Thyroid gland (tissue), 4 donors: Measurements from ENCODE around the gene COX8C. TPM values are rescaled to one million over a fixed set of nuclear protein-coding genes. Genes with fewer than 3 reads are reported as not detected.
A peak's percentile ranks its signal among the peaks of the same experiment; 100 is the strongest.

Experiments used
- DNase-seq, 2 donors: peaks; one replicate each; pipeline ENCODE4 v3.0.0-alpha.2; 2019
- H3K27ac ChIP-seq, 3 donors: fragments of 200-600 bp; sonication (generic); 1 replicate in 2 of 3; 2 replicates in 1 of 3; pipeline ENCODE4 v1.5.1; 2016 to 2019; ENCODE audit warnings: mild to moderate bottlenecking in 1 of 3, moderate library complexity in 1 of 3
- H3K27me3 ChIP-seq: fragments of 200-600 bp; sonication (generic); one replicate; pipeline ENCODE4 v1.5.1; 2019
- H3K36me3 ChIP-seq, 2 donors: fragments of 200-600 bp; sonication (generic); one replicate each; pipeline ENCODE4 v1.5.1; 2016 to 2019
- H3K4me1 ChIP-seq, 2 donors: fragments of 200-600 bp; sonication (generic); one replicate each; pipeline ENCODE4 v1.5.1; 2017 to 2019
- H3K4me3 ChIP-seq, 3 donors: fragments of 200-600 bp; sonication (generic); replicated peaks in 1 of 3; 1 replicate in 2 of 3; 2 replicates in 1 of 3; pipeline ENCODE4 v1.5.1; 2016; ENCODE audit warnings: mild to moderate bottlenecking in 1 of 3
- H3K9me3 ChIP-seq: fragments of 200-600 bp; sonication (generic); one replicate; pipeline ENCODE4 v1.5.1; 2017
- CTCF ChIP-seq, 6 experiments: fragments of 200-600 bp in 3 of 6; fragments of 450-650 bp in 3 of 6; sonication (generic) in 3 of 6; IDR thresholded peaks; one replicate each; pipeline ENCODE4 v1.5.1; 2016 to 2019; ENCODE audit warnings: antibody characterized with exemption in 6 of 6, mild to moderate bottlenecking in 2 of 6, inconsistent platforms in 1 of 6, moderate library complexity in 1 of 6
- POLR2A ChIP-seq, 2 donors: fragments of 450-650 bp; IDR thresholded peaks; one replicate each; pipeline ENCODE4 v1.6.1; 2017; ENCODE audit warnings: antibody characterized with exemption in 2 of 2, mild to moderate bottlenecking in 2 of 2, moderate library complexity in 1 of 2
- WGBS, 2 donors: methylation state at CpG; one replicate each; pipeline ENCODE4 v1.1.5; 2017; 5-methylcytosine and 5-hydroxymethylcytosine counted together
- intact Hi-C: fragments of 100-400 bp; cut with DNase I; formaldehyde crosslinking; loops from one replicate; pipeline ENCODE4 v1.15.1; 2023
- total RNA-seq, 4 donors: library from RNA; depleted of rRNA; stranded (reverse); fragments of >200 nt; gene quantifications; one replicate each; pipeline ENCODE4 v1.2.3, GENCODE V29; 2016

The COX8C gene
- total RNA-seq, 4 donors from 2014 or later = not detected

GRCh38 chr14:93331728-93332396 lies 15.1 kb upstream of the COX8C start:
- intact Hi-C loops = no loop called here
- peak in 1 of 2 donors; percentile 39 for DNase-seq
- Histone ChIP-seq H3K27ac (peak overlapping the region; percentile 92 to 98 (median 95)), H3K27me3 (no peaks in the 10 kb centered on the region), H3K4me3 (peak overlapping the region; percentile 44 to 97 (median 79)), H3K4me1 (peaks cover 23 to 35% of the 10 kb centered on the region in 2 donors), H3K9me3 (no peaks in the 10 kb centered on the region), H3K36me3 (no peaks in the 10 kb centered on the region)
- WGBS, 2 donors = 23 to 25% methylated on average over 20 to 21 of the region's 21 CpGs
- TF ChIP-seq CTCF (IDR thresholded peaks at IDR 0.05) (no peak), POLR2A (IDR thresholded peaks at IDR 0.05) (no peak)

- peak overlapping the region; percentile 44 to 97 (median 79) for H3K4me3 ChIP-seq
- peaks cover 23 to 35% of the 10 kb centered on the region in 2 donors for H3K4me1 ChIP-seq
- H3K9me3 ChIP-seq = no peaks in the 10 kb centered on the region
- intact Hi-C loops = no loop called here
- peak; percentile 77 to 78 for DNase-seq
- 1 to 5% methylated on average over 4 to 12 of the region's 61 CpGs for WGBS, 2 donors
- no peaks in the 10 kb centered on the region for H3K36me3 ChIP-seq
- TF ChIP-seq CTCF (IDR thresholded peaks at IDR 0.05) = no peak
- no peak for TF ChIP-seq POLR2A (IDR thresholded peaks at IDR 0.05)
- H3K27ac ChIP-seq = peak overlapping the region; percentile 92 to 98 (median 95)
- no peaks in the 10 kb centered on the region for H3K27me3 ChIP-seq
These were observed 14.6 kb upstream of the COX8C start for GRCh38 chr14:93332397-93332852.

- Histone ChIP-seq H3K9me3 (no peaks in the 10 kb centered on the region), H3K27me3 (no peaks in the 10 kb centered on the region), H3K36me3 (no peaks in the 10 kb centered on the region), H3K4me3 (peak within 1 kb of the TSS; percentile 44 to 97 (median 79)), H3K4me1 (peaks cover 23 to 35% of the 10 kb centered on the region in 2 donors), H3K27ac (peak within 1 kb of the TSS; percentile 92 to 98 (median 95))
- 0 to 1% methylated on average over 35 to 39 of the region's 74 CpGs for WGBS, 2 donors
- intact Hi-C loops = no loop called here
- peak; percentile 96 for DNase-seq
- TF ChIP-seq POLR2A (IDR thresholded peaks at IDR 0.05) (peak in 1 of 2 donors; percentile 84), CTCF (IDR thresholded peaks at IDR 0.05) (peak in 1 of 6 experiments; percentile 36)
These were observed 13.9 kb upstream of the COX8C start, which contains the start of gene BTBD7 for GRCh38 chr14:93332853-93333630. TSS of gene BTBD7 (minus strand) at chr14:93333036. CDS start at chr14:93296051, 36,985 bp downstream.

GRCh38 chr14:93333631-93334103 lies 13.3 kb upstream of the COX8C start:
- Histone ChIP-seq H3K36me3 (no peaks in the 10 kb centered on the region), H3K27me3 (no peaks in the 10 kb centered on the region), H3K4me1 (peaks cover 23 to 35% of the 10 kb centered on the region in 2 donors), H3K4me3 (peak overlapping the region in 2 of 3 donors; percentile 41 to 97), H3K9me3 (no peaks in the 10 kb centered on the region), H3K27ac (peak overlapping the region; percentile 92 to 98 (median 95))
- WGBS, 2 donors = 10% methylated on average over 7 of the region's 7 CpGs
- DNase-seq = no peak
- intact Hi-C loops = no loop called here
- no peak for TF ChIP-seq CTCF (IDR thresholded peaks at IDR 0.05)
